IgD-negative memory B cell (primary cell): ENCODE results near the gene HDAC7. TPM values are rescaled to one million over a fixed set of nuclear protein-coding genes. Genes with fewer than 3 reads are reported as not detected.
"Not testable (repeated sequence)": the region's sequence is repeated elsewhere in the genome, so short reads cannot be mapped to it uniquely, and the experiment has no call there.

Source experiments
- H3K27ac Mint-ChIP-seq, 3 donors: one replicate each; pipeline ENCODE4 v1.8.0; 2020 to 2022; ENCODE audit warnings: mild to moderate bottlenecking in 3 of 3, mixed read lengths in 3 of 3, moderate library complexity in 1 of 3
- H3K27me3 Mint-ChIP-seq: one replicate; pipeline ENCODE4 v1.8.0; 2021; ENCODE audit warnings: mixed read lengths
- H3K36me3 Mint-ChIP-seq: one replicate; pipeline ENCODE4 v1.8.0; 2020; ENCODE audit warnings: mild to moderate bottlenecking, mixed read lengths
- H3K4me1 Mint-ChIP-seq, 3 donors: one replicate each; pipeline ENCODE4 v1.8.0; 2020 to 2022; ENCODE audit warnings: mixed read lengths in 3 of 3, mild to moderate bottlenecking in 1 of 3
- H3K4me3 Mint-ChIP-seq, 4 donors: one replicate each; pipeline ENCODE4 v1.8.0; 2020 to 2022; ENCODE audit warnings: mild to moderate bottlenecking in 4 of 4, mixed read lengths in 4 of 4, moderate library complexity in 3 of 4
- H3K9me3 Mint-ChIP-seq, 3 donors: one replicate each; pipeline ENCODE4 v1.8.0; 2020 to 2021; ENCODE audit warnings: mixed read lengths in 3 of 3, mild to moderate bottlenecking in 1 of 3
- polyA plus RNA-seq: library from polyadenylated mRNA; unstranded; fragments of 300-500 nt; fragmentation: Illumina TruSeq; gene quantifications from one replicate; pipeline ENCODE4 v1.2.3, GENCODE V29; 2021

The HDAC7 gene
- polyA plus RNA-seq, 1 donor from 2014 or later: 20.9 TPM

DNA sequence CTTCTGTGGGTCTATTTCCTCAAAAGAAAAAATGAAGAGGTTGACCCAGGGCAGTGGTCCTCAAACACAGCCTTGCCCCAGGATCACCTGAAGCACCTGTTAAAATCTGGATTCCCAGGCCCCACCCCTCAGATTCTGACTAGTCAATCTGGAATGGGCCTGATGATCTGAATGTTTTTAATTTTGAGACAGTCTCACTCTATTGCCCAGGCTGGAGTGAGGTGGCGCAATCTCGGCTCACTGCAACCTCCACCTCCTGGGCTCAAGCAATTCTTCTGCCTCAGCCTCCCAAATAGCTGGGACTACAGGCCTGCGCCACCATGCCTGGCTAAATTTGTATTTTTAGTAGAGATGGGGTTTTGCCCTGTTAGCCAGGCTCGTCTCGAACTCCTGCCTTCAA lies 4.3 kb downstream of the HDAC7 start:
- Mint-ChIP-seq H3K27ac (peak overlapping the region; percentile 88 to 97 (median 96)), H3K4me1 (peaks cover 52 to 67% (median 64%) of the 10 kb centered on the region in 3 donors), H3K4me3 (peak overlapping the region; percentile 30 to 88 (median 49))
- not testable (repeated sequence) for H3K9me3 Mint-ChIP-seq, H3K27me3 Mint-ChIP-seq, H3K36me3 Mint-ChIP-seq

DNA sequence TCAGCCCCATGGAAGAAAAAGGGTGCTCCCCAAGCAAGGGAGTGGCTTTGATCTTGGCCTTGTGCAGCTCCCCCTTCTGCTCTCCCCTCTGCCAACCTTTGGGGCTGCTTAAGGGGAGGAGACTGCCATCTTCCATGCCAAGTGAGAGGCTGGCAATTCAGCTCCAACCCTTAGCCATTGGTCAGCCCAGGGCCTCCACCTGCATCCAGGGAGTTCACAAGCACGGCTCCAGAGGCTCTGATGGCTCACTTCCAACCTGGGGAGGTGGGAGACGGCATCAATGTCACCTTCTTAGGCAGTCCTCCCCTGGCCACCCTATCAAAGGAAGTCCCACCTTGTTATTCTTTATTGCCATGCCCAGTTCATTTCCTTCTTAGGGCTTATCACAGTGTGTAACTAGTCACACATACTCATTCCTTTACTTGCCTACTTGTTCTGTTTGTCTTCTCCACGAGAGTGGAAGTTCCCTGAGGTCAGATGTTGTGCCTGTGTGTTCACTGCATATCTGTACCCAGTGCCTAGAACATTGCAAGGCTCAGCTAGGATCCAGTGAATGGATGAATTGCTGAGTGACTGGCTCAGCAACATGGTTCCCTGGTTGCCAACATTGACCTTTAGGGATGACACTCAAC lies 5.0 kb downstream of the HDAC7 start:
- H3K4me3 Mint-ChIP-seq: peak overlapping the region in 3 of 4 donors; percentile 48 to 91 (median 88)
- peak overlapping the region; percentile 96 to 98 (median 97) for H3K27ac Mint-ChIP-seq
- H3K36me3 Mint-ChIP-seq: peaks cover 6% of the 10 kb centered on the region
- no peaks in the 10 kb centered on the region for H3K9me3 Mint-ChIP-seq
- H3K27me3 Mint-ChIP-seq: no peaks in the 10 kb centered on the region
- H3K4me1 Mint-ChIP-seq: peaks cover 55 to 71% (median 71%) of the 10 kb centered on the region in 3 donors

DNA sequence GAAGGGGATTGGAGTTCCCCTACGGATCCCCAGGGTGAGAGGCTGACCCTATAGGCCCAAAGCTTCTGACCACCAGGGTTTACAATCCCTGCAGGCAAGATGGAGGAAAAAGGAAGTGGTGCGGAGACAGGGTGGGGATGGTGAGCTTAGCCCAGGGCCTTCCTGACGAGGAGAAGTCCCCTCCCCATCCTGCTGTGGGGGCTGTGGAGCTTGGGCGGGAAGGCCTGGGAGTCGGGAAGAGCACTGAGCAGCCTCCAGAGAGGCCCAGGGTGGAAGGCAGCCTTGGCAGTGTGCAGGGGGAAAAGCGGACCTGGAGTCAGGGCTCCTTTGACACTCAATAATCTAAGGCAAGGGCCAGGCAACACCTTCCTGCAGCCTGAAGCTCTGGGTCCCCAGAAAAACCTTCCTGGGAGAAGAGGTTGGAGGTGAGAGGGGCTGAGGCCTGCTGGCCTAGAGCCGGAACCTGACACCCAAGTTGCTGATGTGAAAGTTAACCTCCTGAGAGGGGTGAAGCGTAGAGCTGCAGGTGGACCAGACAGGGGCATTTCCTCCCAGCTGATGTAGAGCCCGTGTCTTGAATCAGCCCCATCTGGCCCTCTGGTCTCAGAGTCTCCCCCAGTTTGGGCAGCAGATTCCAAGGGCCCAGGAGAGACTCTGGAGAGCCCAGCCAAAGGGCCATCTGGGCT lies 6.0 kb downstream of the HDAC7 start:
- Mint-ChIP-seq H3K36me3 (peaks cover 6% of the 10 kb centered on the region), H3K9me3 (no peaks in the 10 kb centered on the region), H3K27me3 (no peaks in the 10 kb centered on the region), H3K4me1 (peaks cover 61 to 78% (median 78%) of the 10 kb centered on the region in 3 donors), H3K4me3 (peak overlapping the region; percentile 85 to 95 (median 90)), H3K27ac (peak overlapping the region; percentile 96 to 98 (median 97))

GRCh38 chr12:47812797-47813510 lies 6.7 kb downstream of the HDAC7 start:
- peak overlapping the region; percentile 96 to 98 (median 97) for H3K27ac Mint-ChIP-seq
- H3K4me1 Mint-ChIP-seq: peaks cover 62 to 81% (median 76%) of the 10 kb centered on the region in 3 donors
- H3K36me3 Mint-ChIP-seq: peaks cover 6% of the 10 kb centered on the region
- no peaks in the 10 kb centered on the region for H3K9me3 Mint-ChIP-seq
- H3K27me3 Mint-ChIP-seq: no peaks in the 10 kb centered on the region
- H3K4me3 Mint-ChIP-seq: peak overlapping the region; percentile 85 to 95 (median 90)

- peaks cover 4% of the 10 kb centered on the region for H3K36me3 Mint-ChIP-seq
- no peaks in the 10 kb centered on the region for H3K27me3 Mint-ChIP-seq
- H3K4me3 Mint-ChIP-seq: peak overlapping the region; percentile 85 to 95 (median 90)
- H3K4me1 Mint-ChIP-seq: peaks cover 62 to 82% (median 75%) of the 10 kb centered on the region in 3 donors
- peak overlapping the region; percentile 96 to 98 (median 97) for H3K27ac Mint-ChIP-seq
- no peaks in the 10 kb centered on the region for H3K9me3 Mint-ChIP-seq
Measured at GRCh38 chr12:47811581-47812484, 7.9 kb downstream of the HDAC7 start.

GRCh38 chr12:47811072-47811396 lies 8.7 kb downstream of the HDAC7 start:
- Mint-ChIP-seq H3K4me1 (peaks cover 57 to 83% (median 72%) of the 10 kb centered on the region in 3 donors), H3K27ac (peak overlapping the region; percentile 96 to 97 (median 97)), H3K4me3 (peak overlapping the region; percentile 85 to 95 (median 90))

GRCh38 chr12:47809518-47809917 lies 10.2 kb downstream of the HDAC7 start:
- H3K4me1 Mint-ChIP-seq: peaks cover 58 to 85% (median 73%) of the 10 kb centered on the region in 3 donors
- peak overlapping the region; percentile 3 to 95 (median 52) for H3K4me3 Mint-ChIP-seq
- H3K9me3 Mint-ChIP-seq, H3K36me3 Mint-ChIP-seq, H3K27me3 Mint-ChIP-seq: not testable (repeated sequence)
- peak overlapping the region; percentile 96 to 97 (median 97) for H3K27ac Mint-ChIP-seq

More at GRCh38 chr12:47811072-47811396, 8.7 kb downstream of the HDAC7 start:
- H3K36me3 Mint-ChIP-seq: peaks cover 2% of the 10 kb centered on the region
- no peaks in the 10 kb centered on the region for H3K27me3 Mint-ChIP-seq
- H3K9me3 Mint-ChIP-seq: no peaks in the 10 kb centered on the region

DNA sequence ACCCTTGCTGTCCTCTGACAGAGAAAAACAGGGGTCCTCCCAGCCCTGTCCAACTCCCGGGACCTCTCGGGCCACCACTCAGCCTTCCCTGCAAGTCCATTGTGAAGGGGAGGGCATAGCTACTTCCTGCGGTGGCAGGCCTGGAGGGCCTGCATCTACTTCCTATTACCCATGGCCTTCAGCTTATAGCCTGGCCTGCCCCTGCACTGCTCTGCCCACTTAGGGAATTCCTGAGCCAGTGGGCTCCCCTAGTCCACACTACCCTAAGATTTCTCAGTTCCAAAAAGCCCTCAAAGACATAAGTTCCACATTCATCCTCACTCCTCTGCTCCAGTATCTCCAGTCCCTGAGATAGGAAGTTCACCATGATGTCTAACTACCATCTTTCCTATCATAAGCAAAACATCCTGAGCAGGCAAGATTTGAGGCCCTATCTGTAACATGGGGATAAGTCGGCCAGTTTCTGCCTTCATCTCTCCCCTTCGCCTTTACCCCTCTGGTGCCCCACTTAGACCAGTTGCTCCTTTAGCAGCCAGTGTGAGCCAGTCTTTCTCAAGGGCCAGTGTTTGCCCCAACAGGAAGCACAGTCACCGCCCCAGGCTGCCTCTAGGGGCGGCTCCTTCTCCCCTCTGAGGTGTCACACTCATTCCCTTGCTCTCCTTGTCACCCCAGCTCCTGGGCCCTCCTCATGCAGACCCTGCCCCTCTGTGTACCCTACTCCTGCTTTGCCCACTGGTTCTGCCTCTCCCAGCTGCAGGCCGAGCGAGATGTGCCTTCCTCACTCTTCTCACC lies 10.9 kb downstream of the HDAC7 start:
- H3K27ac Mint-ChIP-seq: peak overlapping the region; percentile 96 to 97 (median 97)
- H3K4me3 Mint-ChIP-seq: peak overlapping the region; percentile 72 to 90 (median 84)
- H3K4me1 Mint-ChIP-seq: peaks cover 64 to 84% (median 75%) of the 10 kb centered on the region in 3 donors

DNA sequence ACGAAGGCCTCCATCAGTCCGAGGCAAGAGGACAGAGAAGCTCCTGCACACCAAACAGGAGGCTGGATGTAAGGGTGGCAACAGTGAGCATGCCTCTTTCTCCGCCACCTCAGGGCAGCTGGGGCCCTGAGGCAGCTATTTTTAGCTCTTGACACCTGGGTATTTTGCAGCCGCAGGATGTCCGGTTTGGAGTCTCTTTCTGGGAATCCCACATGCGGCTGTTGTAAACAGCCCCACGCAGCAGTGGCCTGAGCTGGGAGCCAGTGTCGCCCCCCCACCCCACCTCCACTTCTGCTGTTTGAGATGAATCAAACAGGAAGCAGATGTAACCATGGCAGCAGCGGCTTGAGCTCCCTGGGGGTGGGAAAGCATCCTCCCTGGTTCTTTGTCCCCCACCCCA lies 11.7 kb downstream of the HDAC7 start:
- Mint-ChIP-seq H3K4me1 (peaks cover 69 to 86% (median 76%) of the 10 kb centered on the region in 3 donors), H3K9me3 (no peaks in the 10 kb centered on the region), H3K36me3 (no peaks in the 10 kb centered on the region), H3K27ac (peak overlapping the region; percentile 96 to 97 (median 97)), H3K4me3 (peak overlapping the region; percentile 72 to 90 (median 84)), H3K27me3 (no peaks in the 10 kb centered on the region)

More for the DNA sequence above, 10.9 kb downstream of the HDAC7 start:
- Mint-ChIP-seq H3K36me3 (no peaks in the 10 kb centered on the region), H3K9me3 (no peaks in the 10 kb centered on the region), H3K27me3 (no peaks in the 10 kb centered on the region)

- H3K27me3 Mint-ChIP-seq: no peaks in the 10 kb centered on the region
- peak overlapping the region; percentile 96 to 97 (median 97) for H3K27ac Mint-ChIP-seq
- H3K4me1 Mint-ChIP-seq: peaks cover 69 to 89% (median 77%) of the 10 kb centered on the region in 3 donors
- H3K4me3 Mint-ChIP-seq: peak overlapping the region in 3 of 4 donors; percentile 33 to 90 (median 90)
- H3K36me3 Mint-ChIP-seq: no peaks in the 10 kb centered on the region
- no peaks in the 10 kb centered on the region for H3K9me3 Mint-ChIP-seq
Measured at GRCh38 chr12:47807338-47807737, 12.4 kb downstream of the HDAC7 start.

DNA sequence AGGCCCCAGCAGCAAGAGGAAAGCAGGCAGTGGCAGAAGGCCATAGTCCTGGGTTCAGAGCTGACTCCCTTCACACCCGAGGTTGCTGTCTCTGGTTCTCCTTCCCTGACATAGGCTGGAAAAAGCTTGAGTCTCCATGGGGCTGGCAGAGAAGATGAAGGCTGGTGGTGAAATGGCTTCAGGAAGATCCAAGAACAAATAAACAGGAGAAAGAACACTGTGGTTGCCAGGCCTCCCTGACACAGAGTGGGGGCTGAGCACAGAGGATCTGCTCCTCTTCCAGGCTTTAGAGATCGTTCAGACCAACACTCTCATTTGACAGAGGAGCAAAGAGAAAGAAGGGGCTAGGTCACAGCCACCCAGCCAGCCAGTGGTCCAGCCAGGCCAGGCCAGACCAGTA lies 14.3 kb downstream of the HDAC7 start:
- no peaks in the 10 kb centered on the region for H3K9me3 Mint-ChIP-seq
- H3K36me3 Mint-ChIP-seq: peaks cover 3% of the 10 kb centered on the region
- peaks cover 62 to 87% (median 75%) of the 10 kb centered on the region in 3 donors for H3K4me1 Mint-ChIP-seq
- peak overlapping the region; percentile 75 to 97 (median 86) for H3K27ac Mint-ChIP-seq
- peak overlapping the region in 1 of 4 donors; percentile 73 for H3K4me3 Mint-ChIP-seq
- no peaks in the 10 kb centered on the region for H3K27me3 Mint-ChIP-seq

- peak overlapping the region in 2 of 4 donors; percentile 4 to 58 for H3K4me3 Mint-ChIP-seq
- H3K27me3 Mint-ChIP-seq: no peaks in the 10 kb centered on the region
- H3K27ac Mint-ChIP-seq: peak overlapping the region in 2 of 3 donors; percentile 75 to 97
- H3K4me1 Mint-ChIP-seq: peaks cover 58 to 79% (median 68%) of the 10 kb centered on the region in 3 donors
- no peaks in the 10 kb centered on the region for H3K9me3 Mint-ChIP-seq
- peaks cover 3% of the 10 kb centered on the region for H3K36me3 Mint-ChIP-seq
Measured at GRCh38 chr12:47804171-47804570, 15.5 kb downstream of the HDAC7 start.

- Mint-ChIP-seq H3K27ac (peak overlapping the region; percentile 1 to 88 (median 12)), H3K4me1 (peaks cover 49 to 72% (median 62%) of the 10 kb centered on the region in 3 donors), H3K9me3 (no peaks in the 10 kb centered on the region), H3K27me3 (no peaks in the 10 kb centered on the region), H3K4me3 (peak overlapping the region in 3 of 4 donors; percentile 50 to 89 (median 58)), H3K36me3 (peaks cover 3% of the 10 kb centered on the region)
Measured at GRCh38 chr12:47803191-47803875, 16.4 kb downstream of the HDAC7 start.
